GM18909 (cell line): ENCODE measurements around the gene FGF22.
"Not testable (repeated sequence)": the region's sequence is repeated elsewhere in the genome, so short reads cannot be mapped to it uniquely, and the experiment has no call there.

ENCODE experiments used
- ATAC-seq: cut with Tn5 transposase; IDR thresholded peaks from one replicate; pipeline ENCODE4 v1.9.1; 2021; ENCODE audit warnings: mild to moderate bottlenecking; ENCODE audit not compliant: unreplicated experiment, poor library complexity

The FGF22 gene

GRCh38 chr19:639253-640160, at the start of gene FGF22:
FGF22 (plus strand) TSS chr19:639879; CDS start chr19:639926, 47 bp downstream.
- peak; percentile 58 for ATAC-seq

- ATAC-seq, result no peak
Observed at GRCh38 chr19:590396-590745, 49.3 kb upstream of the FGF22 start.

GRCh38 chr19:590750-591098, 49.0 kb upstream of the FGF22 start:
- ATAC-seq, result no peak

- no peak for ATAC-seq
Observed at GRCh38 chr19:591099-591958, 48.4 kb upstream of the FGF22 start.

- no peak for ATAC-seq
Observed at GRCh38 chr19:592101-592500, 47.6 kb upstream of the FGF22 start.

- no peak for ATAC-seq
Observed at GRCh38 chr19:593055-593454, 46.6 kb upstream of the FGF22 start.

- ATAC-seq, result no peak
Observed at GRCh38 chr19:593505-593904, 46.2 kb upstream of the FGF22 start.

- no peak for ATAC-seq
Observed at GRCh38 chr19:594265-594870, 45.3 kb upstream of the FGF22 start.

- no peak for ATAC-seq
Observed at GRCh38 chr19:595326-596262, 44.1 kb upstream of the FGF22 start.

- ATAC-seq, result no peak
Observed at GRCh38 chr19:596263-596655, 43.4 kb upstream of the FGF22 start.

GRCh38 chr19:597406-598315, 42.0 kb upstream of the FGF22 start:
- no peak for ATAC-seq

- no peak for ATAC-seq
Observed at GRCh38 chr19:601310-601709, 38.4 kb upstream of the FGF22 start.

- ATAC-seq, result no peak
Observed at GRCh38 chr19:601790-602189, 37.9 kb upstream of the FGF22 start.

- ATAC-seq, result no peak
Observed at GRCh38 chr19:602391-603301, 37.0 kb upstream of the FGF22 start.

GRCh38 chr19:603302-603639, 36.4 kb upstream of the FGF22 start:
- not testable (repeated sequence) for ATAC-seq

- ATAC-seq, result not testable (repeated sequence)
Observed at GRCh38 chr19:603779-604178, 35.9 kb upstream of the FGF22 start.

- ATAC-seq, result no peak
Observed at GRCh38 chr19:604355-604754, 35.3 kb upstream of the FGF22 start.
